ENCODE results near the gene ATP11B. TPM values are rescaled to one million over a fixed set of nuclear protein-coding genes. Genes with fewer than 3 reads are reported as not detected.

The ATP11B gene
- total RNA-seq, 4 donors from 2014 or later: 117 to 219 (median 134) TPM

GRCh38 chr3:182904164-182904563 lies 110.9 kb downstream of the ATP11B start:
- in situ Hi-C loops (cut with MboI; ENCODE audit: low pct_ligation_motif_present in 1 of 4, low pct_unique_long_range_greater_than_20kb in 1 of 4, low sequenced_read_pairs in 3 of 4) (no loop called here), intact Hi-C loops (cut with DNase I; ENCODE audit: low total_unique reads) (no loop called here)
- Histone ChIP-seq H3K4me3 (no peak overlapping the region), H3K36me3 (peaks cover 0 to 26% (median 8%) of the 10 kb centered on the region in 4 donors), H3K9me3 (no peaks in the 10 kb centered on the region), H3K4me1 (no peaks in the 10 kb centered on the region), H3K27me3 (no peaks in the 10 kb centered on the region), H3K27ac (no peak overlapping the region)
- WGBS, 2 donors (ENCODE audit: low coverage in 1 of 2): 94 to 95% methylated on average over 3 of the region's 3 CpGs
- no peak for DNase-seq
- TF ChIP-seq POLR2AphosphoS5 (IDR thresholded peaks at IDR 0.05) (no peak), EP300 (IDR thresholded peaks at IDR 0.05; ENCODE audit: low read depth) (no peak), POLR2A (IDR thresholded peaks at IDR 0.05) (no peak), CTCF (IDR thresholded peaks at IDR 0.05) (no peak)

GRCh38 chr3:182905623-182906022 lies 112.3 kb downstream of the ATP11B start:
- intact Hi-C loops (cut with DNase I; ENCODE audit: low total_unique reads) (no loop called here), in situ Hi-C loops (cut with MboI; ENCODE audit: low pct_ligation_motif_present in 1 of 4, low pct_unique_long_range_greater_than_20kb in 1 of 4, low sequenced_read_pairs in 3 of 4) (no loop called here)
- H3K4me1 ChIP-seq: no peaks in the 10 kb centered on the region
- DNase-seq: no peak
- no peak overlapping the region for H3K4me3 ChIP-seq
- H3K27me3 ChIP-seq: no peaks in the 10 kb centered on the region
- TF ChIP-seq POLR2AphosphoS5 (IDR thresholded peaks at IDR 0.05): no peak
- TF ChIP-seq EP300 (IDR thresholded peaks at IDR 0.05; ENCODE audit: low read depth): no peak
- no peak for TF ChIP-seq CTCF (IDR thresholded peaks at IDR 0.05)
- TF ChIP-seq POLR2A (IDR thresholded peaks at IDR 0.05): no peak
- H3K27ac ChIP-seq: no peak overlapping the region
- 93 to 100% methylated on average over 4 of the region's 4 CpGs for WGBS, 2 donors (ENCODE audit: low coverage in 1 of 2)
- no peaks in the 10 kb centered on the region for H3K9me3 ChIP-seq
- peaks cover 0 to 21% (median 5%) of the 10 kb centered on the region in 4 donors for H3K36me3 ChIP-seq

GRCh38 chr3:182906036-182906435 lies 112.7 kb downstream of the ATP11B start:
- no peak for TF ChIP-seq POLR2A (IDR thresholded peaks at IDR 0.05)
- no peak for TF ChIP-seq CTCF (IDR thresholded peaks at IDR 0.05)
- no peak for TF ChIP-seq EP300 (IDR thresholded peaks at IDR 0.05; ENCODE audit: low read depth)
- TF ChIP-seq POLR2AphosphoS5 (IDR thresholded peaks at IDR 0.05): no peak
- Histone ChIP-seq H3K4me1 (no peaks in the 10 kb centered on the region), H3K27ac (no peak overlapping the region), H3K36me3 (peaks cover 0 to 21% (median 5%) of the 10 kb centered on the region in 4 donors), H3K27me3 (no peaks in the 10 kb centered on the region), H3K9me3 (no peaks in the 10 kb centered on the region), H3K4me3 (no peak overlapping the region)
- WGBS, 2 donors (ENCODE audit: low coverage in 1 of 2): 67 to 71% methylated on average over 1 of the region's 1 CpG
- intact Hi-C loops (cut with DNase I; ENCODE audit: low total_unique reads): no loop called here
- no peak for DNase-seq
- in situ Hi-C loops (cut with MboI; ENCODE audit: low pct_ligation_motif_present in 1 of 4, low pct_unique_long_range_greater_than_20kb in 1 of 4, low sequenced_read_pairs in 3 of 4): no loop called here

GRCh38 chr3:182908471-182908870 lies 115.2 kb downstream of the ATP11B start:
- WGBS, 2 donors (ENCODE audit: low coverage in 1 of 2): 100% methylated on average over 1 of the region's 1 CpG
- Histone ChIP-seq H3K27ac (no peak overlapping the region), H3K36me3 (peaks cover 0 to 12% (median 5%) of the 10 kb centered on the region in 4 donors), H3K9me3 (no peaks in the 10 kb centered on the region), H3K27me3 (no peaks in the 10 kb centered on the region), H3K4me1 (no peaks in the 10 kb centered on the region), H3K4me3 (no peak overlapping the region)
- in situ Hi-C loops (cut with MboI; ENCODE audit: low pct_ligation_motif_present in 1 of 4, low pct_unique_long_range_greater_than_20kb in 1 of 4, low sequenced_read_pairs in 3 of 4) (no loop called here), intact Hi-C loops (cut with DNase I; ENCODE audit: low total_unique reads) (no loop called here)
- no peak for TF ChIP-seq POLR2AphosphoS5 (IDR thresholded peaks at IDR 0.05)
- TF ChIP-seq CTCF (IDR thresholded peaks at IDR 0.05): no peak
- TF ChIP-seq POLR2A (IDR thresholded peaks at IDR 0.05): no peak
- TF ChIP-seq EP300 (IDR thresholded peaks at IDR 0.05; ENCODE audit: low read depth): no peak
- DNase-seq: no peak

All from transverse colon (tissue), 4 donors.